ENCODE results near the gene CMTM6.
A peak's percentile ranks its signal among the peaks of the same experiment; 100 is the strongest.
"Not testable (repeated sequence)": the region's sequence is repeated elsewhere in the genome, so short reads cannot be mapped to it uniquely, and the experiment has no call there.

The CMTM6 gene, protein sequence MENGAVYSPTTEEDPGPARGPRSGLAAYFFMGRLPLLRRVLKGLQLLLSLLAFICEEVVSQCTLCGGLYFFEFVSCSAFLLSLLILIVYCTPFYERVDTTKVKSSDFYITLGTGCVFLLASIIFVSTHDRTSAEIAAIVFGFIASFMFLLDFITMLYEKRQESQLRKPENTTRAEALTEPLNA

DNA sequence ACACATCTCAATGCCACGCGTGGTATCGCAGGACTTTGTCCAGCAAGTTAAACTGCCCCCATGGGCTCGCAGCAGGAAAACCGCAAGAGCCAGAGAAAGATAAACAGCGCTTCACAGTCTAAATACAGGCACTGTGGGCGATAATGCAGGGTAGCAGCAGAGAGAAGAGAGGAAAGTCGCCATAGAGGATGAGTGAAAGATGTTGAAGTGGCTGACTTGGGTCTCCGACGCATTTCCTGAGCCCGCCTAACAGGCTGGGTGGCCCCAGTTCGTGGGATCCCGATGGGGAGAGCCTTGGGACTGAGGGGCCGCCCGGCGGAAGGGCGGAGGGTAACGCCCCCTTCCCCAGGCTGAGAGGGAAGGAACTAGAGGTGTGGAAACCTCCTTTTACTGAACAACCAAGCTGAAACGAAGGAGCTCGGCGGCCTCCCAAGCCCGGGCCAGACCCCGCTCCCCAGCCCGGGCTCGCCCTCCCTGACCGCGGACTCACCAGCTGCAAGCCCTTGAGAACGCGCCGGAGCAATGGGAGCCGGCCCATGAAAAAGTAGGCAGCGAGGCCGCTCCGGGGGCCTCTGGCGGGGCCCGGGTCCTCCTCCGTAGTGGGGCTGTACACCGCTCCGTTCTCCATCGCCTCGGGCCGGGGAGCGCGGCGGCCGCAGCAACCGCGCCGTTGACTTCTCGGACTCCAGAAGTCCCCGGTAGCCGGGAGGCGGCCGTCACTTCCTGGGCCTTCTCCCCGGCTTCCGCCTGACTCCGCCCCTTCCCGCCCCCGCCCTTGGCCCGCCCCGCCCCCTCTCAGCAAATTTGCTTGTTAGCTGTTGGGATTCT, at the start of gene CMTM6:
Gene CMTM6, minus strand, starts transcription at position 735 of the 828 bp plus-strand sequence. Its CDS starts 107 bp downstream, at position 628.
- peak; percentile 89 for DNase-seq (ENCODE audit: low spot score)

DNA sequence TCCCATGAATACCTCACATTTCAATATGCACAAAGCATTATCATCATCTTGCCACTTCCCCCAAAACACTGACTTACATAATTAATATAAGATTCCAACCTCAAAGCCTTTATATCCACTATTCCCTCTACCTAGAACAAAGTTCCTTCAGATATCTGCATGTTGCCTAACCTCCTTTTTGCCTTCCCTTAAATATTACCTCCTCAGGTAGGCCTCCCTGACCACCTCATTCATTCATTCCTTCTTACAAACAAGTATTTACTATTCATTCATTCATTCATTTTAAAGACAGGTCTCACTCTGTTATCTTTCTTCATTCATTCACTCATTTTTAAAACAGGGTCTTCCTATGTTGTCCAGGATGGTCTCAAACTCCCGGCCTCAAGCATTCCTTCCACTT, 49.4 kb upstream of the CMTM6 start:
- no peak for DNase-seq (ENCODE audit: low spot score)

DNA sequence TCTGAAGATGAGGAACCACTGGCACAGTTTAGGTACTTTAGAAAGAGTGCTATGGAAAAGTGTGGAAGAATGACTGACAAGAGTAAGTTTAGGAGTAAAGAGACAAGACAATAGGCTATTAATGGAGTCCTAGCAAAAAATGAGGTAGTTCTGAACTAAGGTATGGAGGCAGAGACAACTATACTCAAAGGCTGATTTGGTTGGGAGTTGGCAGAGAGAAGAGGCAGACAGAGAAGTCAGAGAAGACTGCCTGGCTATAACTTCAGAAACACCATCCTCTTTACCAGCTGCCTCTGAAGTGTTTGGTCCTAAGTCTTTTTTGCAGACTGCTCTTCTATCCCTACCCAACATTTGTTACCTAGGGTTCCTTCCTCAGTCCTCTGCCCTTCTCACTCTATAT, 48.8 kb upstream of the CMTM6 start:
- DNase-seq (ENCODE audit: low spot score): no peak

DNA sequence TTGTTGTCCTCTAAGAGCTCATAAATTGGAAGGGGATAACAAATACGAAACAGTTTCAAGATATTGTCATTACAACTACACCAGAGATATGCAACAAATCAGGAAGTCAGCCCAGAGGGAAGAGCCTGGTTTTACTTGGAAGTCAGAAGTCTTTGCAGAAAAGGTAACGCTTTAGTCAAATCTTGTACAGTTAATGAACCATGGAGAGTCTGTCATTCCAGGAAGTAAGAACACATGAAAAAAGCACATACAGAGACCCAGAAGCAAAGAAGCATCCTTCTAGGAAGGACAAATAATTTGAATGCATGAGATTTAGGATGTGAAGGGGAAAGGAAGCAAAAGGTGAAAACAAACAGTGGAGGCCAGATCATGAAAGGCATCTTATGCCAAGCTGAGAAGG, 48.4 kb upstream of the CMTM6 start:
- DNase-seq (ENCODE audit: low spot score): no peak

DNA sequence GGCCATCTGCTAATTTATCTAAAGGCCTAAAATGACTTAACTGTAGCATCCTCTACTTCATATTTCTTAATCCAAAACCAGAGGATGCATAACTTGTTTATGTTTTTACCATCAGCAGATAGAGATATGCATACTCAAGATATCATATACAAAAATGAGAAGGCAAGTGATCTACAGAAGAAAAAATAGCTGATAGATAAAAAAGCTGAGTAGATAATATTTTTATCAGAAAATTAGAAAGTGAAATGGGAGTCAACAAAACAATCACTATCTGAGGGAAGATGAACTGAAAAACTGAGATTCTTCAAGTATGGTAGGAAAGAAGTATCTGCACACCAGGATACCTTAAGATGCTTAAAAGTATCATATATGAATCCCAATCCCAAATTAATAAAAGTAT, 42.7 kb upstream of the CMTM6 start:
- DNase-seq (ENCODE audit: low spot score): no peak

DNA sequence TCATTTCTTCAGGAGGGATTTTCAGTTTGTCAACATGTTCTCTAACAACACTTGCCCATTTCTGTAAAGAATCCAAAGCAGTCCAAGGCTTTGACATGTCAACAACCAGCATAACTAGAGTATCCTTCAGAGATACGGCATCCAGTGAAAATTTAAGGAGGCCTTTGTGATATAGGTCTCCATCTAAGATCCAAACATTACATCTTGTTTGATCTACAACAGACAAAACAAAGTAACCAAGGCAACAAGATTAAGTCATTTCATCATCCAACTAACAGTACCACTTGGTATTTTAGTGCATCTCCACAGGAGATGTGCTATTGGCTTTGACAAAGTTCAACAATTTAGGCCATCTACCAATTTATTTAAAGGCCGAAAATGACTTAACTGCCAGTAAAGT, 42.2 kb upstream of the CMTM6 start:
- no peak for DNase-seq (ENCODE audit: low spot score)

DNA sequence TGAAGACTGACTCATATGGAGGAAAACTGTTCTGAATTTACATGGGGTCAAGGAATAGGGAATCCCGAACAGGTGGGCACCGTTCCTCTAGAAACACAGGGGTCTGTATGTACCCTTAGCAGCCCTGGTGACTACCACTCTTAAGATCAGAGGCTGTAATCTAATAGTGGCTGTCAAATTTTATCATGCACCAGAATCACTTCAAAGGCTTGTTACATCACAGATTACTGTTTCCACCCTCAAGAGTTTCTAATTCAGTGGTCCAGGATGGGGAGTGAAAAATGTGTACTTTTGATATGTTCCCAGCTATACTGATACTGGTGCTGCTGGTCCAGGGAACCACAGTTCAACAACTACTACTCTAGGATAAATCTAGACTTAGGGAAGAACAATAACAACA, 40.2 kb upstream of the CMTM6 start:
- no peak for DNase-seq (ENCODE audit: low spot score)

DNA sequence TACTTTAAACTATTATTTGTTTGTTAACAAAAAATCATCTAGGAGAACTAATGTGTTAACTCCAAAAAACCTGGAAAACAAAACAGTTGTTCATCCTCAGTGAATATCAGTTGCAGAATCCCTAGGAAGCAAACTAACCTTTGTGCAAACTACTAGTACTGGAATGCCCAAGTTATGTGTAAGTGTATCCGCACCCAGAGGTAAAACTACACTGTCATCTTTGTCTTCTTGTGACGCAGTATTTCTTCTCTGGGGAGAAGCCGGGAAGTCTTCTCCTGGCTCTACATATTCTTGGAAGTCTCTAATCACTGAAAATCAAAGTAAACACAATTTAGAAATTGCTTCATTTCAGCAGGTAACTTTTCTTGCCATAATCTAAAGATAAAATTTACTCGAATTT, 38.2 kb upstream of the CMTM6 start:
- no peak for DNase-seq (ENCODE audit: low spot score)

DNA sequence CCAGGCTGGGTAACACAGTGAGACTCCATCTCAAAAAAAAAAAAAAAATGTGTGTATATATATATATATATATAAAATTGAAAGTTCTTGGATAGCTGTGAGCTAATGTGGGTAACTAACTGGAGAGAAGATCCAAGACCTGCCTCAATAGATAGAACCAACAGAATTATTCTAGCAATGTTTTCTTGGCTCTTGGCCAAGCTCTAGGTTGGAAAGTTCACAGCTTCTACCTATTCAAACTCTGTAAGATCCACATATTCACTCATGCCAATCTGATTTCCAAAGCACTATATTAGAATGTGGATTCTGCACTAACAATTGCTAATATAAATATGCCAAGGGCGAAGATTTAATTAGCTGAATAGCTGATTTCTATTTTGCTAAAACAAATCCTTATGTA, 29.8 kb upstream of the CMTM6 start:
- DNase-seq (ENCODE audit: low spot score): no peak

DNA sequence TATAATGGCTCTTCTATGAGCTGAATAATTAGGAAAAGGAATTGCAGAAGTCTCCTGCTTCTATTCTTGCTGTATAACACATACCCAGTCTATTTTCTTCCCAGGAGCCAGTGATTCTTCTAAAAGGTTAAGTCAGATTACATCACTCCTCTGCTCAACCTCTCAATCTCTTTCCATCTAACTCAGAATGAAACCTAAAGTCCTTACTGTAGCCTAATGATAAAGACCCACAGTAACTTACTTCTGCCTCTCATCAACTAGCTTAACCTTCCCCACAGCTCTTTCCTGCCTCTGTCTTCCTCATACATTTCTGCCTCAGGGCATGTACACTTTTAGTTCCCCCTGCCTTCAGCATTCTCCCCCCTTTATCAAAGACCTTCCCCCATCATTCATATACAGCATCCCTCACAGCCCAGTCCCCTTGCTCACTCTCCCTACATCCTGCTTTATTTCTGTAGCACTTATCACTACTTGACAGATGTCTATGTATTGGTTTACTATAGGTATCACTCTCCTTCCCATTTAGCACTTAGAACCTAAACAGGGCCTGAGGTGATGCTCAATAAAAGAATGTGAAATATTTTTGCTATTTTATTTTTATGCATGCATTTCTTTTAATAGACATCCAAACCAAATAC, 28.5 kb upstream of the CMTM6 start:
- DNase-seq (ENCODE audit: low spot score): no peak

DNA sequence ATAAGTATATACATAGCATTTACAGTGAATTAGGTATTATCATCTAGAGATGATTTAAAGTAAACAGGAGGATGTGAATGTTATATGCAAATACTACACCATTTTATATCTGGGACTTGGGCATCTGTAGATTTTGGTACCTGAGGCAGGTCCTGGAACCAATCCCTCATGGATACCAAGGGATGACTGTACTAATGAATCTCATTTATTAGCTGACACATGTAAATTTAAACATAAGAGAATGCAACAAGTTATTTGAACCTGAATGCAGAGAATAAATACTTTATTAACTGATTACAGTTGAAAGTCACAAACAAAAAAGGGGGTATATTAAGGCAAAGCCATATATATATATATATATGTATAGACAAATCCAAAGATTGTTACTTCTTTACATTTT, 23.1 kb upstream of the CMTM6 start:
- DNase-seq (ENCODE audit: low spot score): no peak

DNA sequence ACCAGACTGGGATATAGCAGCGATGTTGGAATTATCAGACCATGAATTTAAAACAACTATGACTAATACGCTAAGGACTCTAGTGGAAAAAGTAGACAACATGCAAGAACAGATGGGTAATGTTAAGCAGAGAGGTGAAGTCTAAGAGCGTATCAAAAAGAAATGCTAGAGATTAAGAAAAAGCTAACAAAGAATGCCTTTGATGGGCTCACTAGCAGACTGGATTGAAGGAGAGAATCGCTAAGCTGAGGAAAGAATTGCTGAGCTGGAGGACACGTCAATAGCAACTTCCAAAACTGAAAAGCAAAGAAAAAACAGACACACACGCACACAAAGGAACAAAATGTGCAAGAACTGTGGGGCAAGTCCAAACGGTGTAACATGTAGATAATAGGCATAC, 20.0 kb upstream of the CMTM6 start:
- DNase-seq (ENCODE audit: low spot score): no peak

DNA sequence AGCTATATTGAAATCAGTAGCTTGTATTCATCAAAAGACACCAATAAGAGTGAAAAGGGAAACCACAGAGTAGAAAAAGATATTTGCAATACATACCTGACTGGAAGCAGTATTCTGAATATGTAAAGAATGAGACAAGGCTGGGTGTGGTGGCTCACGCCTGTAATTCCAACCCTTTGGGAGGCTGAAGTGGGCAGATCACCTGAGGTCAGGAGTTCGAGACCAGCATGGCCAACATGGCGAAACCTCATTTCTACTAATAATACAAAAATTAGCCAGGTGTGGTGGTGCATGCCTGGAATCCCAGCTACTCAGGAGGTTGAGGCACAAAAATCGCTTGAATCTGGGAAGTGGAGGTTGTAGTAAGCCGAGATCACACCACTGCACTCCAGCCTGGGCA, 16.3 kb upstream of the CMTM6 start:
- not testable (repeated sequence) for DNase-seq (ENCODE audit: low spot score)

DNA sequence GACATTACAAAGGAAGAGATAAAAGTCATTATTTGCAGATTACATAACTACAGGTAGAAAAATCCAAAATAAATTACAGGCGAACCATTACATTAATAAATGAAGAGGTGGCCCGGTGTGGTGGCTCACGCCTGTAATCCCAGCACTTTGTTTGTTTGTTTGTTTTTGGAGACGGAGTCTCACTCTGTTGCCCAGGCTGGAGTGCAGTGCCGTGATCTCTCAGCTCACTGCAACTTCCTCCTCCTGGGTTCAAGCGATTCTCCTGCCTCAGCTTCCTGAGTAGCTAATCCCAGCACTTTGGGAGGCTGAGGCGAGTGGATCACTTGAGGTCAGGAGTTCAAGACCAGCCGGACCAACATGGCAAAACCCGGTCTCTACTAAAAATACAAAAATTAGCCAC, 14.1 kb upstream of the CMTM6 start:
- DNase-seq (ENCODE audit: low spot score): not testable (repeated sequence)

DNA sequence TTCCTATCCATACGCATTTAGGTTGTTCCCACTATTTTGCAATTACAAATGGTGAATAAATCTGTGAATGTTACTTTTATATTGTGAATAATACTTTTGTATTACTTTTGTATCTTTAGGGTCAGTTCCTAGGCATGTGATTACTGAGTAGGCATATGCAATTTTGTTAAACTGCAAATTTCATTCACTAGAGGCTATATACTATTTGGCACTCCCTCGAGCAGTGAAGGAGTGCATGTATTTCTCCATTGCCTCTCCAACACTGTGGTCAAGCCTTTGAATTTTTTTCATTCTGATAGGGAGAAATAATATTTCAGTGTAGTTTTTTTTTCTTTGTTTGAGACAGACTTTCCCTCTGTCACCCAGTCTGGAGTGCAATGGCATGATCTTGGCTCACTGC, 8.4 kb upstream of the CMTM6 start:
- DNase-seq (ENCODE audit: low spot score): no peak

DNA sequence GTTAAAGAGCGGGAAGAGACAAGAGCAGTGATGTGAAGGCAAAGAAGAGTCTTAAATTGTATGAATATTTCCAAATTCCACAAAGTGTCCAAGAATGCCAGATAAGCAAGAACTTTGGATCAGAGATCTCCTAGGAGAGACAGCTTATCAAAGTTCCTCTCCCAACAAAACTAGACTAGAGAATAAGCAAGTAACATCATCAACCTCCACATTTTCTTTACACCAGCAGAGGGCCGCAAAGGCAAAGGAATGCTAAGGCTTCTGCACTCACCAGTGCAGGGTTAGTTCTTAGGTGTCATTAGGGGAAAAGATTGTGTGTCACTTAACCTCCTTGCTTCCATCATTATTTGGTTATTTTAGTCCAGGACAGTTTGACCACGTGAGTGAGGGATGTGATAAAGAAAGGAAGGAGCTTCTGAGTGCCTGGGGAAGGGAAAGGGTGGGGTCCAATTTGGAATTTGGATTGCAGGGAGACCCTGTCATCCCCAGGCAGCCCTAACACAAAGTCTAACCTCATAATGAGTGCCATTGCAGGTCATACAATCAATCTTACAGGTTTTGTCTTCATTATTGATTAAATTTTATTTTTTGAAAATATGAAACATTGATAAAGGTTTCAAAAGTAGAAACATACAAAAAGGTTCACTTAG, 7.5 kb upstream of the CMTM6 start:
- peak; percentile 82 for DNase-seq (ENCODE audit: low spot score)

DNA sequence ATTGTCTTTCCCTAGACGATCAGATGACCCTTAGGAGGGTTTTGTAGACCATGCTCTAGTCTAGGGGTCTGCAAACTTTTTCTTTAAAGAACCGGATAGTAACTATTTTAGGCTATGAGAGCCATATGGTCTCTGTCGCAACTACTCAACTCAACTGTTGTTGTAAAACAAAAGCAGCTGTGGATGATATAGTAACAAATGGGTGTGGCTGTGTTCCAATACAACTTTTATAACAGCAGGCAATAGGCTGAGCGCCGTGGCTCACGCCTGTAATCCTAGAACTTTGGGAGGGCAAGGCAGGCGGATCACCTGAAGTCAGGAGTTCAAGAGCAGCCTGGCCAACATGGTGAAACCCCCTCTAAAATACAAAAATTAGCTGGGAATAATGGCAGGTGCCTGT, 6.1 kb upstream of the CMTM6 start:
- no peak for DNase-seq (ENCODE audit: low spot score)

DNA sequence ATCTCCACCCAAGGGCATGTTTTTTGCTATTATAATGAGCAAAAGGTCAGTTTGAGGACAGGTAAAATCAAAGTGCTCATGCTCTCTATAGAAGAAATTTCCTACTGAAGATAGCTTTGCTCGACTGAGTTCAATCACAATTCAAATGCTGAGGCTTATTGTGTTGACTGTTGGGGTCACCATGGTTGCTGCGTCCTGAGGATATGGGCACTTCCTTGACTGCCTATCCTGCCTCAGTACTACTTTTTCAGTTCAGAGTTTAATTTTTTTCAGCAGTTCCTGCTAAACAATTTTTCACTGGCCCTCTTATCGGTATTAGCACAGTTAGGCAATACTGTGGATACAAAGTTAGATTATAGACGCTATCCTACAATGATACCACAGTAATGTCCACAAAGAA, 3.8 kb upstream of the CMTM6 start:
- DNase-seq (ENCODE audit: low spot score): no peak

DNA sequence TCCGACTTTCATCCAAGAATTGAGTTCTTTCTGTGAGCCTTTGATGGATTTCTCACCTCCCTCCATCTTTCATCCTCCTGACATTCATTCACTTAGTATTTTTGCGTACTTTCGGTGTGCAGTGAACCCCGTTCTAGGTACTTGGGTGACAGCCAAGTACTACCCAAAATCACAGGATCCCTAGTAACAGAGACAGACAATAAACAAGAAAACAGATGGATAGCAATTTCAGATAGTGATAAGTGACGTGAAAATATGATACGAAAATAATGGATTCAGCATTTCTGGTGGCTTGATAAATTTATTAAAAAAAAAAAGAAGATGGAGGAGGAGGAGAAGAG, 264 bp upstream of the CMTM6 start:
- DNase-seq (ENCODE audit: low spot score): no peak

DNA sequence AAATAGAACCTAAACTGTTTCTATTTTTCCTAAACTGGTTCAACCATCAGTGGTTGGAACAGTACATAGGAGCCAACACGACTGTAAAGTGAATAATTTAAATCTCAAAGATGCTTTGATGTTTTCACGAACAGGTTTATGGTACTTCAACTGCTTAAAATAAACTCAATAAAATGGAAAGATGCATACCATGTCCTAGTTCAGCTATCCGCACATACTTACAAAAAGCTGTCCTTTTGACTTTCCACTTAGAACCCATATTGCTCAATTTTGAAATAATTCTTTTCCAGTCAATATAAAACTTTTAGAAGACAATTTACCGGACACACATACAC, 902 bp downstream of the CMTM6 start:
- no peak for DNase-seq (ENCODE audit: low spot score)

DNA sequence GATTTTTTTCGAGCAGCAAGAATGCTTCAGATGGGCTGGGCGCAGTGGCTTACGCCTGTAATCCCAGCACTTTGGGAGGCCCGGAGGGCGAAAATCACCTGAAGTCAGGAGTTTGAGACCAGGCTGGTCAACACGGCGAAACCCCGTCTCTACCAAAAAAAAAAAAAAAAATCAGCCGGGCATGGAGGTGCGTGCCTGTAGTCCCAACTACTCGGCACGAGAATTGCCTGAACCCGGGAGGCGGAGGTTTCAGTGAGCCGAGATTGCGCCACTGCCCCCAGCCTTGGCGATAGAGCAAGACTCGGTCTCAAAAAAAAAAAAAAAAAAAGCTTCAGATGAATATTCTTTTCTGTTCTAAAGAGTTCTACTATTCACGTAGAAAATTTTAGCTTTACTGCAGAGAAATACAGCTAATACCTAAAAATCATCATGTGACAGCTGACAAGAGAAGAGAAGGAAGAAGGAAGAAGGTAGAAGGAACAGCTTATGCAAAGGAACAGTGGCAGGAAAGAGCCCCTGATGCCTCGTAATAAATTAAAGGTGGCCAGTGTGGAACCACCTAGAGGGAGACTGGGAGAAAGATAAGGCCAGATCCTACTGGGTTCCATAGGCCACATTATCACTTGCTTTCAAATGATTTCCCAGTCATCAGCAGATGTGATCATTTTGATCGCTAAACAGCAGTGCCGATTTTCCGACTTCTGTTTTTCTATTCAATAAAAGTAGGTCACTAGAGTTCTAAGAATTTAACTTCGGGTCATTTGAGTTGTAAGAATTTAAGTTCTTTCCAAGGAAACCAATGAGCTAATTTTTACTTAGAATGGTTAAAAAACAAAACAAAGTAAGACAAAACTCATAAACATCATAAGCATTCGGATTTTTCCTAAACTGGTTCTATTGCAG, 1.5 kb downstream of the CMTM6 start:
- DNase-seq (ENCODE audit: low spot score): peak; percentile 44

DNA sequence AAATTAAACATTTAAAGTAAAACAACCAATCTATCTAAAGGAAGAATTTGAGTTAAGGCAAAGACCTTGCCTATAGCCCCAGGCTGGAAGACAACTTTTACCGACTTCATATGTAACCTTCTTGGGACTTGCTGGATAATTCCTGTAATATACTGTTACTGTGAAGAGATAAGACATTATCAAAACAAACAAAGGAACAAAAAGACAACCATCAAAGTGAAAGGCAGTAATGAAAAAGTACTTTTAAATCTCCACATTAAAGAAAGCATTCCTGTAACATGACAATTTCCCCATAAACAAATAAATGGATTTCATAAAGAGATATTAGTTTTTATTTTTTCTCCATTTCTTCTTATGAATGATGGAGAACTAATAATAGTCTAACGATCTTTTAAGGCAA, 2.4 kb downstream of the CMTM6 start:
- no peak for DNase-seq (ENCODE audit: low spot score)
